GM12878 (cell line): ENCODE measurements around the gene C17orf107. TPM values are rescaled to one million over a fixed set of nuclear protein-coding genes. Genes with fewer than 3 reads are reported as not detected.
A peak's percentile ranks its signal among the peaks of the same experiment; 100 is the strongest.

ENCODE experiments used
- BCL11A ChIP-seq: IDR thresholded peaks from 2 replicates; pipeline ENCODE4 v1.6.1; 2011; ENCODE audit warnings: low read depth, low read length
- DPF2 ChIP-seq: fragments of 450-650 bp; IDR thresholded peaks from 2 replicates; pipeline ENCODE4 v1.6.1; 2017; ENCODE audit warnings: mild to moderate bottlenecking
- GATAD2B ChIP-seq: fragments of 450-650 bp; conservative IDR thresholded peaks from 2 replicates; pipeline ENCODE4 v1.6.1; 2017; ENCODE audit warnings: low read depth, mild to moderate bottlenecking, moderate library complexity
- HDGF ChIP-seq: fragments of 450-650 bp; IDR thresholded peaks from 2 replicates; pipeline ENCODE4 v1.6.1; 2016; ENCODE audit warnings: antibody characterized with exemption
- IRF4 ChIP-seq: IDR thresholded peaks from 2 replicates; pipeline ENCODE4 v1.6.1; 2011; ENCODE audit warnings: low read depth, low read length
- MXI1 ChIP-seq: fragments of 150-350 bp; IDR thresholded peaks from 2 replicates; pipeline ENCODE4 v1.6.1; 2011; ENCODE audit warnings: low read depth, mild to moderate bottlenecking, inconsistent platforms, low read length, improper control_type of control experiment
- NFYB ChIP-seq: IDR thresholded peaks from 2 replicates; pipeline ENCODE4 v1.6.1; 2011; ENCODE audit warnings: low read depth, mild to moderate bottlenecking, low read length, improper control_type of control experiment, moderate library complexity; ENCODE audit not compliant: insufficient read depth
- NR2C2 ChIP-seq: IDR thresholded peaks from 2 replicates; pipeline ENCODE4 v1.6.1; 2011; ENCODE audit warnings: borderline replicate concordance, low read depth; ENCODE audit not compliant: control insufficient read depth, insufficient read length
- POLR2AphosphoS5 ChIP-seq: IDR thresholded peaks from 2 replicates; pipeline ENCODE4 v1.6.1; 2011; ENCODE audit warnings: mild to moderate bottlenecking, low read length, inconsistent platforms
- SRF ChIP-seq, 2 experiments: IDR thresholded peaks; 2 replicates each; pipeline ENCODE4 v1.6.1; 2011; ENCODE audit warnings: low read depth in 2 of 2, low read length in 2 of 2, mild to moderate bottlenecking in 1 of 2, moderate library complexity in 1 of 2
- ZNF207 ChIP-seq: fragments of 450-650 bp; IDR thresholded peaks from 2 replicates; pipeline ENCODE4 v1.6.1; 2014; ENCODE audit warnings: antibody characterized with exemption, mild to moderate bottlenecking, borderline replicate concordance
- polyA plus RNA-seq, 11 experiments: library from polyadenylated mRNA; depleted of rRNA in 4 of 11; unstranded in 6 of 11; stranded (reverse) in 5 of 11; fragments of >200 nt; fragmentation: Nextera tagmentation in 4 of 11; fragmentation: Illumina TruSeq in 1 of 11; extraction: Ambion mirVana in 4 of 11; extraction: Trizol in 1 of 11; gene quantifications; 1 replicate in 1 of 11; 2 replicates in 10 of 11; pipeline versions ENCODE4 v1.2.1 to v1.2.3, GENCODE V29; 2011 to 2016; ENCODE audit warnings: inconsistent platforms in 2 of 11, missing spikeins in 2 of 11, low read depth in 1 of 11
- total RNA-seq, 4 experiments: library from RNA; depleted of rRNA in 3 of 4; stranded (reverse); fragments of >200 nt in 3 of 4; fragmentation: Illumina TruSeq in 1 of 4; extraction: Trizol in 1 of 4; gene quantifications; 2 replicates each; pipeline versions ENCODE4 v1.2.1 to v1.2.3, GENCODE V29; 2013 to 2021
- TF ChIP-seq, protein P1 (sequence below): fragments of 450-650 bp; IDR thresholded peaks from 2 replicates; pipeline ENCODE4 v1.6.1; 2017; ENCODE audit warnings: mild to moderate bottlenecking, moderate library complexity
- TF ChIP-seq, protein P2 (sequence below): fragments of 450-650 bp; formaldehyde crosslinking; IDR thresholded peaks from 2 replicates; pipeline ENCODE4 v1.5.0; 2022; ENCODE audit warnings: mild to moderate bottlenecking, missing genetic modification characterization
- TF ChIP-seq, protein P3 (sequence below): fragments of 450-650 bp; IDR thresholded peaks from 2 replicates; pipeline ENCODE4 v1.6.1; 2016; ENCODE audit warnings: mild to moderate bottlenecking
- TF ChIP-seq, protein P4 (sequence below): fragments of 450-650 bp; IDR thresholded peaks from 2 replicates; pipeline ENCODE4 v1.6.1; 2018; ENCODE audit warnings: borderline replicate concordance, mild to moderate bottlenecking; ENCODE audit not compliant: partially characterized antibody

The C17orf107 gene
- total and polyA plus RNA-seq, 10 of the 15 experiments (the other 5 are each of a cell fraction or from before 2014, with no cell fraction given): 0.05 to 0.46 (median 0.11) TPM; not detected in 3

DNA sequence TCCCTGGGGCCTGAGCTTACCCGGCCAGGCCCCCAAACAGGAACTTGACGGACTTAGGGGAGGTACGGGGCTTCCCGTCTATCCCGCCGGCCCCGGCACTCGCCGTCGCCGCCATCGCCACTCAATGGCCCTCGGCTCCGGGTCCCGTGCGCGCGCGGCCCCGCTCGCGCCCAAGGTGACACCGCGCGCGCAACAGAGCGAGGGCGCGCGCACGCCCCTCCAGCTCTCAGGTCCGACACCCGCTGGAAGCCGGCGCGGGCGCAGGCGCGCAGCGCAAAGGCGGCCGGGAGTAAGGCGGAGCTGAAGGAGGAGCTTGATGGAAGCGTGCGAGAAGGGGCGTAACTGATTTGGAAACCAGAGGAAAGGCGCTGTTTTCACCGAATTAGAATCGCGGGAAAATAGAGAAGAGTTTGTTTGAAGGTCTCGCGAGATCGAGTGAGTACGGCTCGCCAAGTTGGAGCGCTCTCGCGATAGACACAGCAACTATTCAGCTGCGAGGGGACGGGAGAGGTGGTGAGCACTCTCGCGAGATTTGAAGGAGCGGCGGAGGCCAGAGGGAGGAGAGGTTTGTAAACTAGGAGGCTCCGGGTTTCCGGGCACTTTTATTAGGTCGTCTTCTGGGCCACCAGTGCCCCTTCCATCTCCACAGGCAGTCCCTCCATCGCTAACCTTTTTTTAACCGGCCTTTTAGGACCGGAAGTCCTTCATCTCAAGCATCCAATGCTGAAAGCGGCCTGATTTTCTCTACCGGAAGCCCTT, 40.6 kb downstream of the C17orf107 start, which contains the start of the genes RNF167 and SLC25A11 (continued):
- TF ChIP-seq, protein P1, sequence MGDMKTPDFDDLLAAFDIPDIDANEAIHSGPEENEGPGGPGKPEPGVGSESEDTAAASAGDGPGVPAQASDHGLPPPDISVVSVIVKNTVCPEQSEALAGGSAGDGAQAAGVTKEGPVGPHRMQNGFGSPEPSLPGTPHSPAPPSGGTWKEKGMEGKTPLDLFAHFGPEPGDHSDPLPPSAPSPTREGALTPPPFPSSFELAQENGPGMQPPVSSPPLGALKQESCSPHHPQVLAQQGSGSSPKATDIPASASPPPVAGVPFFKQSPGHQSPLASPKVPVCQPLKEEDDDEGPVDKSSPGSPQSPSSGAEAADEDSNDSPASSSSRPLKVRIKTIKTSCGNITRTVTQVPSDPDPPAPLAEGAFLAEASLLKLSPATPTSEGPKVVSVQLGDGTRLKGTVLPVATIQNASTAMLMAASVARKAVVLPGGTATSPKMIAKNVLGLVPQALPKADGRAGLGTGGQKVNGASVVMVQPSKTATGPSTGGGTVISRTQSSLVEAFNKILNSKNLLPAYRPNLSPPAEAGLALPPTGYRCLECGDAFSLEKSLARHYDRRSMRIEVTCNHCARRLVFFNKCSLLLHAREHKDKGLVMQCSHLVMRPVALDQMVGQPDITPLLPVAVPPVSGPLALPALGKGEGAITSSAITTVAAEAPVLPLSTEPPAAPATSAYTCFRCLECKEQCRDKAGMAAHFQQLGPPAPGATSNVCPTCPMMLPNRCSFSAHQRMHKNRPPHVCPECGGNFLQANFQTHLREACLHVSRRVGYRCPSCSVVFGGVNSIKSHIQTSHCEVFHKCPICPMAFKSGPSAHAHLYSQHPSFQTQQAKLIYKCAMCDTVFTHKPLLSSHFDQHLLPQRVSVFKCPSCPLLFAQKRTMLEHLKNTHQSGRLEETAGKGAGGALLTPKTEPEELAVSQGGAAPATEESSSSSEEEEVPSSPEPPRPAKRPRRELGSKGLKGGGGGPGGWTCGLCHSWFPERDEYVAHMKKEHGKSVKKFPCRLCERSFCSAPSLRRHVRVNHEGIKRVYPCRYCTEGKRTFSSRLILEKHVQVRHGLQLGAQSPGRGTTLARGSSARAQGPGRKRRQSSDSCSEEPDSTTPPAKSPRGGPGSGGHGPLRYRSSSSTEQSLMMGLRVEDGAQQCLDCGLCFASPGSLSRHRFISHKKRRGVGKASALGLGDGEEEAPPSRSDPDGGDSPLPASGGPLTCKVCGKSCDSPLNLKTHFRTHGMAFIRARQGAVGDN: peak; percentile 74
- TF ChIP-seq IRF4 (no peak), DPF2 (peak; percentile 67; the same call in 1 of the 2 replicates), MXI1 (peak; percentile 89), BCL11A (no peak), NR2C2 (no peak), NFYB (peak; percentile 44; the same call in 1 of the 2 replicates), POLR2AphosphoS5 (peak; percentile 97), HDGF (peak; percentile 75; the same call in 1 of the 2 replicates), GATAD2B (peak; percentile 57; the same call in 1 of the 2 replicates), SRF (IDR thresholded peaks at IDR 0.05; ENCODE audit: low read depth in 2 of 2, low read length in 2 of 2) (no peak), ZNF207 (peak; percentile 70)
- TF ChIP-seq, protein P2, sequence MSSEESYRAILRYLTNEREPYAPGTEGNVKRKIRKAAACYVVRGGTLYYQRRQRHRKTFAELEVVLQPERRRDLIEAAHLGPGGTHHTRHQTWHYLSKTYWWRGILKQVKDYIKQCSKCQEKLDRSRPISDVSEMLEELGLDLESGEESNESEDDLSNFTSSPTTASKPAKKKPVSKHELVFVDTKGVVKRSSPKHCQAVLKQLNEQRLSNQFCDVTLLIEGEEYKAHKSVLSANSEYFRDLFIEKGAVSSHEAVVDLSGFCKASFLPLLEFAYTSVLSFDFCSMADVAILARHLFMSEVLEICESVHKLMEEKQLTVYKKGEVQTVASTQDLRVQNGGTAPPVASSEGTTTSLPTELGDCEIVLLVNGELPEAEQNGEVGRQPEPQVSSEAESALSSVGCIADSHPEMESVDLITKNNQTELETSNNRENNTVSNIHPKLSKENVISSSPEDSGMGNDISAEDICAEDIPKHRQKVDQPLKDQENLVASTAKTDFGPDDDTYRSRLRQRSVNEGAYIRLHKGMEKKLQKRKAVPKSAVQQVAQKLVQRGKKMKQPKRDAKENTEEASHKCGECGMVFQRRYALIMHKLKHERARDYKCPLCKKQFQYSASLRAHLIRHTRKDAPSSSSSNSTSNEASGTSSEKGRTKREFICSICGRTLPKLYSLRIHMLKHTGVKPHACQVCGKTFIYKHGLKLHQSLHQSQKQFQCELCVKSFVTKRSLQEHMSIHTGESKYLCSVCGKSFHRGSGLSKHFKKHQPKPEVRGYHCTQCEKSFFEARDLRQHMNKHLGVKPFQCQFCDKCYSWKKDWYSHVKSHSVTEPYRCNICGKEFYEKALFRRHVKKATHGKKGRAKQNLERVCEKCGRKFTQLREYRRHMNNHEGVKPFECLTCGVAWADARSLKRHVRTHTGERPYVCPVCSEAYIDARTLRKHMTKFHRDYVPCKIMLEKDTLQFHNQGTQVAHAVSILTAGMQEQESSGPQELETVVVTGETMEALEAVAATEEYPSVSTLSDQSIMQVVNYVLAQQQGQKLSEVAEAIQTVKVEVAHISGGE: no peak
- TF ChIP-seq, protein P3, sequence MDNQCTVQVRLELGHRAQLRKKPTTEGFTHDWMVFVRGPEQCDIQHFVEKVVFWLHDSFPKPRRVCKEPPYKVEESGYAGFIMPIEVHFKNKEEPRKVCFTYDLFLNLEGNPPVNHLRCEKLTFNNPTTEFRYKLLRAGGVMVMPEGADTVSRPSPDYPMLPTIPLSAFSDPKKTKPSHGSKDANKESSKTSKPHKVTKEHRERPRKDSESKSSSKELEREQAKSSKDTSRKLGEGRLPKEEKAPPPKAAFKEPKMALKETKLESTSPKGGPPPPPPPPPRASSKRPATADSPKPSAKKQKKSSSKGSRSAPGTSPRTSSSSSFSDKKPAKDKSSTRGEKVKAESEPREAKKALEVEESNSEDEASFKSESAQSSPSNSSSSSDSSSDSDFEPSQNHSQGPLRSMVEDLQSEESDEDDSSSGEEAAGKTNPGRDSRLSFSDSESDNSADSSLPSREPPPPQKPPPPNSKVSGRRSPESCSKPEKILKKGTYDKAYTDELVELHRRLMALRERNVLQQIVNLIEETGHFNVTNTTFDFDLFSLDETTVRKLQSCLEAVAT: no peak; the same call in 1 of the 2 replicates
- TF ChIP-seq, protein P4, sequence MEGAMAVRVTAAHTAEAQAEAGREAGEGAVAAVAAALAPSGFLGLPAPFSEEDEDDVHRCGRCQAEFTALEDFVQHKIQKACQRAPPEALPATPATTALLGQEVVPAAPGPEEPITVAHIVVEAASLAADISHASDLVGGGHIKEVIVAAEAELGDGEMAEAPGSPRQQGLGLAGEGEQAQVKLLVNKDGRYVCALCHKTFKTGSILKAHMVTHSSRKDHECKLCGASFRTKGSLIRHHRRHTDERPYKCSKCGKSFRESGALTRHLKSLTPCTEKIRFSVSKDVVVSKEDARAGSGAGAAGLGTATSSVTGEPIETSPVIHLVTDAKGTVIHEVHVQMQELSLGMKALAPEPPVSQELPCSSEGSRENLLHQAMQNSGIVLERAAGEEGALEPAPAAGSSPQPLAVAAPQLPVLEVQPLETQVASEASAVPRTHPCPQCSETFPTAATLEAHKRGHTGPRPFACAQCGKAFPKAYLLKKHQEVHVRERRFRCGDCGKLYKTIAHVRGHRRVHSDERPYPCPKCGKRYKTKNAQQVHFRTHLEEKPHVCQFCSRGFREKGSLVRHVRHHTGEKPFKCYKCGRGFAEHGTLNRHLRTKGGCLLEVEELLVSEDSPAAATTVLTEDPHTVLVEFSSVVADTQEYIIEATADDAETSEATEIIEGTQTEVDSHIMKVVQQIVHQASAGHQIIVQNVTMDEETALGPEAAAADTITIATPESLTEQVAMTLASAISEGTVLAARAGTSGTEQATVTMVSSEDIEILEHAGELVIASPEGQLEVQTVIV: no peak
